NCI-H2227 (cell line): ENCODE measurements around the gene DAAM1.

ENCODE experiments used
- DNase-seq: peaks from one replicate; lab custom pipeline; 2025; ENCODE audit not compliant: unreplicated experiment; lab: John Stamatoyannopoulos, UW

Gene DAAM1

GRCh38 chr14:59313144-59313651, 124.7 kb downstream of the DAAM1 start:
- DNase-seq = no peak

- no peak for DNase-seq
Observed at GRCh38 chr14:59313658-59314608, 125.5 kb downstream of the DAAM1 start.

GRCh38 chr14:59314953-59315599, 126.6 kb downstream of the DAAM1 start:
- no peak for DNase-seq

DNA sequence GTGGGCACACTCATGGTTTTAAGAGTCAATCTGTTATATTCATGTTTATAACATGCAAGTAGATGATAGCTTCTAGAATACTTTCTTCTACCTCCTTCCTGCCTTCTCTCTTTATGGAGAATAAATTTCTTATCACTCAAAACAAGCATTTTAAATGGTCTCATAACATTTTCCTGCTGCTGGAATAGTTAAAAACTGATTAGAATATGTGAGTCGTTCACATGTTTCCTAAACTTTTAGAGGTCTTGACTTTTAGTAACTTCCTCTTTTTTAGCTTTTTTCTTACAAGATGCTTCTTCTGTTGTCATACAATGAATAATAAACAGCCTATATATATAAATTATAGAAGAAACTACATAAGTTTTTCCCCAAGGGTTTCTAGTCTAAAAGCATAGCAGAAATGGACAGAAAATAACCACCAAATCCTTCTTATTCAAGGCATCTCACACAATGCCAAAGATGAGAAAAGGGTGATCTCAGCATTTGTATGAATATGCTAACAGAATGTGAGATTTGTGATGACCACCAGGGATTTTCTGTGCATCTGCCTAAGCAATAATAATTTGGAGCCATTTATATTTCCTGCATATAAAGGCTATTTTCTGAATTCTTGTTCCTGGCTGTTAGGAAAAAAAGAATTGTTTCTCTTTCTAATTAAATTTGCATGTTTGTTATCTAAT, 127.8 kb downstream of the DAAM1 start:
- DNase-seq = no peak

- DNase-seq = no peak
Observed at GRCh38 chr14:59317346-59317745, 128.9 kb downstream of the DAAM1 start.

- no peak for DNase-seq
Observed at GRCh38 chr14:59317798-59318505, 129.5 kb downstream of the DAAM1 start.

- DNase-seq = no peak
Observed at GRCh38 chr14:59318908-59319307, 130.4 kb downstream of the DAAM1 start.

- no peak for DNase-seq
Observed at GRCh38 chr14:59320361-59320760, 131.9 kb downstream of the DAAM1 start.

GRCh38 chr14:59320763-59321625, 132.5 kb downstream of the DAAM1 start:
- DNase-seq = no peak

DNA sequence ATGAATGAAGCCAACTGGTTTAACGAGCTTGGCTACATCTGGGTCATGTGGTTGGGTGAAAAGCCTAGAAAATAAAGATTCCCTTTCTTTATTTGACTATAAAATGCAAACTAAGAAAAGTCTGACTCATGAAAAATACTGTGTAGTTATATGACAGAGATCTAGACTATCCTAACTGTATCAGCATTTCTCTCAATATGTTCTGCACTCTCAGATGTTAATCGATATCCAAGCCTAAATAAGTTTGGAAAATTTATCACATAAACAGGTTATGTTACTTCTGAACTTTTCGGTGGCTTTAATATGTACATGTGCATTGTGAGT, 133.1 kb downstream of the DAAM1 start:
- no peak for DNase-seq

GRCh38 chr14:59325906-59326305, 137.4 kb downstream of the DAAM1 start:
- no peak for DNase-seq

DNA sequence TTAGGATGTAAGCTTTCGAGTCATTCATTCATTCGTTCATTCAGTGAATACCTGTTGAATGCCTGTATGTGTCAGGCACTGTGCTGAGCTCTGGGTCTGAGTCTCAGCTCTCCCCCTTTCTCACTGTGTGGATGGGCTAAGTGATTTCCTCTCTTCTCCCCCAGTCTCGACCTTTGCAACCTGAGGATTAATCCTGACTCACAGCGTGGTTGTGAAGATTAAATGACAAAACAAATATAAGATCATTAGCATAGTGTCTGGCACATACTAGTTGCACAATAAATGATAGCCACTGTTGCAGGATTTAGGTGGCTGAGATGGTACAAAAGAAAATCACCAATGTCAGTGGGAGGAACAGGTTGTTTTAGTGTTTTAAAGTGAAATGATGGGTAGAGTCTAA, 140.0 kb downstream of the DAAM1 start:
- no peak for DNase-seq

GRCh38 chr14:59330455-59330854, 142.0 kb downstream of the DAAM1 start:
- DNase-seq = no peak

GRCh38 chr14:59331217-59331616, 142.8 kb downstream of the DAAM1 start:
- no peak for DNase-seq

- no peak for DNase-seq
Observed at GRCh38 chr14:59332727-59333126, 144.3 kb downstream of the DAAM1 start.

GRCh38 chr14:59333235-59333634, 144.8 kb downstream of the DAAM1 start:
- no peak for DNase-seq

GRCh38 chr14:59333668-59334067, 145.2 kb downstream of the DAAM1 start:
- peak; percentile 37 for DNase-seq

DNA sequence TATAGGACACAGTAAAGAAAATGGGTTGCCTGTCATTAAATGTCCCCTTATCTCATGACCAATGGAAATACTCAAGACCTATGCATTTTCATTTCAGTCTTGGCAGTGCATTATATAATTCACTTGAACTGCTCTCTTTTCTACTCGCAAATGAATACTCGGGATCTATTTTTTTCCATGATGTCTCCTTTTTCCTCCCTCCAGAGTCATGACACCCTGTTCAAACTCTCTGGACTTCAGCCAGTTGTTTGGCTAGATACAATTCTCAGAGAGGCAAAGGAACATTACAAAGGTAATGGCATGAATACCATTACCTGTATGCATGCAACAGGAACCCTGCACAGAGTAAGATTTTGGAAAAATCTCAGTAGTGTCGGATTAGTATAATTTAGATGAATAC, 145.8 kb downstream of the DAAM1 start:
- DNase-seq = no peak

DNA sequence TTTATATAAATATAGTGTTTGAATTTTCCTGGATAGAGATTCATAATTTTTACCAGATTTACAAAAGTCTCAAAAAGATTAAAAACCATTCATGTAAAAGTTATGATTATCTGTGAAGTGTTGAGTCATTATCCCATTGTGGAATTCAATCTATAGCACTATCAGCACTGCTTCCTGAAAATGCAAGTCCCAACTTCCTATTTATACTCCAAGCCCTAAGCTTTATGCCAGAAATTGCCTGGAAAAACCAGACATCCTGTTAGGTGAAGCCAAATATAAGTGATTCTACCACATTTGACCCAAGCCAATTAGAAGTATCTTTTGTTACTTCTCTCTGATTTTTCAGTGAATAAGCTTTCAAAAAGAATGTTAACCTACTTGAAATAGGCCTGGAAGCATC, 147.6 kb downstream of the DAAM1 start:
- DNase-seq = no peak

- DNase-seq = no peak
Observed at GRCh38 chr14:59336706-59337105, 148.2 kb downstream of the DAAM1 start.
